ENCODE measurements around the gene AUNIP.

Gene AUNIP

DNA sequence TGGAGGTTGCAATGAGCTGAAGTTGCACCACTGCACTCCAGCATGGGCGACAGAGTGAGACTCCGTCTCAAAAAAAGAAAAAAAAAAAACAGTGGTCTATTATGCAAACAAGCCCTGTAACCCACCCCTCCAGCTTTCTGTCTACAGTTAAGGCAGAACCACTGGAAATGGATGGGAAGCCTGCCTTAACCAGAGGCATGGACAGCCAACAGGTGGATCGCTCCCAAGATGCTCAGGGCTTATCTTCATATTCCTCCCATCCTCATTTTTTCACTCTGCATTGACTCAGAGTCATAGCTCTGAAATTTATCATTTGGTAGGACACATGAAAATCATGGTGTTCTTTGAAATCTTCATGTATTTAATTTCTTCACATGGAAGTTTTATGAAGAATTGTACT, 30.8 kb downstream of the AUNIP start:
- no peak for DNase-seq (ENCODE audit: low read depth)

DNA sequence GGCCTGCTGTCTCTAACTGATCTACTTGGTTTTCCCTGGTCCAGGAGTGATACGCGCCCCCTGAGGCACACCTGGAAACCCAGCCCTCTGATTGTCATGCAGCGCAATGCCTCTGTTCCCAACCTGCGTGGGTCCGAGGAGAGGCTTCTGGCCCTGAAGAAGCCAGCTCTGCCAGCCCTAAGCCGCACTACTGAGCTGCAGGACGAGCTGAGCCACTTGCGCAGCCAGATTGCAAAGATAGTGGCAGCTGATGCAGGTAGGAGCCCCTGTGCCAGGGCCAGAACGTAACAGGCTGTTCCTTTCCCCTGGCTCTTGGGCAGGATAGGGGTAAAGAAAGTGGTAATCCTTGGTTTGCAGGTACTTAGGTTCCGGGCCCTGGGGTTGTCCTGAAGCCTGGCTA, 32.7 kb downstream of the AUNIP start:
- DNase-seq (ENCODE audit: low read depth) = no peak

DNA sequence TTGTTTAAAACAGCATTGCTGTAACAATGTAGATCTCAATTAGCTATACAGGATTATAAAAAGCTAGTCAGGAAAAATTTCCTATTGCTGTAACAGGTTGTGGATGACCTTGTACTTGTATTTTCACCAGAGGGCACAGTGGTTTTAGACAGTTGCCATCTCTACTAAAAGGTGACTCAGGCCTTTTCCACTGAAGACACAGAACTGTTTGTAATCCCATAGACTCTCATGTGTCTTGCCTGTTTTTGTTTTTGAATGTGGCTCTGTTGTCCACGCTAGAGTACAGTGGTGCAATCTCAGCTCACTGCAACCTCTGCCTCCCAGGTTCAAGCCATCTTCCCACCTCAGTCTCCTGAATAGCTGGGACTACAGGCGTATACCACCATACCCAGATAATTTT, 33.7 kb downstream of the AUNIP start:
- DNase-seq (ENCODE audit: low read depth) = no peak

DNA sequence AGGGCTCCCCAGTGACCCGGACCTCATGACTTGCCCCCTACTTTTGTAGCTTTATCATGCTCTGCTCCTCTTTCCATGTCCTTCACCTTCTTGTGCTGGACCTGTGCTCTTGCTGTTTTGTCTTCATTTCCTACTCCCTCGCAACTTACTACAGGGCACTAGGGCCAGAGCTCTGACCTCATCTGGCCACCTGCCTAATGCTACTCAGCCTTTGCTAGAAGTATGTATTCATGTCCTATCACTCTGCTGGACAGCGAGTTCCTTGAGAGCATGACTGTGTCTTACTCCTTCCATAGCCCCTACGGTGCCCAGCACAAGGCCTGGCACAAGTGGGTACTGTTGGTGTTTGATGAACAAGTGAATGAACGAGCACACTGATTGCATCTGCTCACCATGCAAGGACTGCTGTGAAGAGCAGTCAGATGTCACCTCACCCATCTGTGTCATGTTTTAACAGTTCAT, 37.6 kb downstream of the AUNIP start:
- DNase-seq (ENCODE audit: low read depth) = no peak

GRCh38 chr1:25821112-25821476, 38.2 kb downstream of the AUNIP start:
- no peak for DNase-seq (ENCODE audit: low read depth)

GRCh38 chr1:25820247-25821111, 38.8 kb downstream of the AUNIP start:
- no peak for DNase-seq (ENCODE audit: low read depth)

GRCh38 chr1:25819491-25820246, 39.6 kb downstream of the AUNIP start, which contains the start of gene MTFR1L:
MTFR1L (plus strand) TSS chr1:25819954; CDS start chr1:25823105, 3,151 bp downstream.
- DNase-seq (ENCODE audit: low read depth) = no peak

DNA sequence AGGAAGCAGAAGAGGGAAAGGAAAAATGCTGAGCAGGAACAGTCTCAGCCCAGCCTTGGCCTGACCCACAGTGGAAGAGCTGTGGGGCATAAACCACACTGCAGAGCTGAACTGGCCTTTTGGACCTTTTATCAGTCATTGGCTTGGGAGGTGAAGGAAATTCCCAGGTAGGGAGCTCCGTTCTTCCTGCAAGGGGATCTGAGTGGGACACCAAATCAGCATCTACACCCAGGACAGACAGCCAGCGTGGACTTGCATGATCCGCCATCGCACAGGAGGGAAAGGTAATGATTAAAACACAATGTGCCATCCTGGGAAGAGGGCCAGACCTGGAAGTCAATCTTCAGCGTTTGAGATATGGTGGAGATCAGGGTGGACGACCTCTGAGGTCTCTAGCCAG, 40.7 kb downstream of the AUNIP start:
- DNase-seq (ENCODE audit: low read depth) = no peak

DNA sequence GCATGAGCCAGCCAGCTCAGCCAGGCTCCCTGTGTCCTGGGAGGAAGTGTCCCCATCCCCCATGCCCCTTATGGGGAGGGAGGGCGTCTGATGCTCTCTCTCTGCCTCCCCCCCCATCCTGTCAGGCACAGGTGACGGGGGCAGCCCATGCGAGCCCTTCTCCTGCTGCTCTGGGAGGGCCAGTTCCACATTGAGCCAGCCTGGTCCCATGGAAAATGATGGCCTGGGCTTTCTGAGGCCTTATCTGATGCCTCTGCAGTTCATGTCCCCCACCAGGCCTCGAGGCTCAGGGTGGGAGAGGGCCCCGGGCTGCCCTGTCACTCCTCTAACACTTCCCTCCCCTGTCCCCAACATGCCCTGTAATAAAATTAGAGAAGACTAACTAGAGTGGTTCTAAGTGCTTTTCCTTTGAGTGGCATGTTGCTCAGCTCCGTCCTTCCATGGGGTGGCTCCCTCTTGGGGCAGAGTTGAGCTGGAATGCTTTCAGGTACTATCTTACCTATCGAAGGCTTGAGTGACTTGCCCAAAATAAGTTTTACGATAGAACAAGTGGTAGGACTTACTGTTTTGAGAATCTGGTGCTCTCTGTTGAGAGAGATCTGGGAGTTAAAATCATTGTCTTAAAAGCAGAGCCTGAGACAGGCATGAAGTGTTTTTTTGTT, 41.3 kb downstream of the AUNIP start:
- DNase-seq (ENCODE audit: low read depth) = no peak

DNA sequence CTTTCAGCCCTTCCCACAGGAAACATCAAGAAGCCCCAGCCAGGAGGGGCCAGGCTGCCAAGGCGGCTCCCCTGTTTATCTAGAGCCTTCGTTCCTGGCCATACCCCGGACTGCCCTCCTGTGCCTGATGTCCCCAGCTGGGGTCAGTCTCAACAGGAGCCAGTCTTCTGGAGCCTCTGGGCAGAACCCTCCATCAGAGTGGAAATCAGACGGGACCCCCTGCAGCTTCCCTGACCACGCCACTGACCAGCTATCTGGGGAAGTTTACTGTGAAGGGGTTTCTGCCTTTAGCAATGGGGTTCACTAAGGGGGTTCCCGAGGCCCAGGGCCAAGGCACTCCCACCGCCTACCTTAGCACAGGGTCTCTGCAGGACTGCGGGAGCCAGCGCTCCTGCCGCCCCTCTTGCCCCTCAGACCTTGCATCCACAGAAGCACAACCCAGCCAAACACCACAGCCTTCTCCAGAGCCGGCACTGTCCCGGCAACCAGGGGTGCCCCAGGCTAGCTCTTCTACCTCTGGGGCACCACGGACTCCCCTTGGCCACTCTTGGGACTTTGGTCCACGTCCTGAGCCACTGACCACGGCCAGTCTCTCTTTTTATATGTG, 43.0 kb downstream of the AUNIP start:
- DNase-seq (ENCODE audit: low read depth) = no peak

DNA sequence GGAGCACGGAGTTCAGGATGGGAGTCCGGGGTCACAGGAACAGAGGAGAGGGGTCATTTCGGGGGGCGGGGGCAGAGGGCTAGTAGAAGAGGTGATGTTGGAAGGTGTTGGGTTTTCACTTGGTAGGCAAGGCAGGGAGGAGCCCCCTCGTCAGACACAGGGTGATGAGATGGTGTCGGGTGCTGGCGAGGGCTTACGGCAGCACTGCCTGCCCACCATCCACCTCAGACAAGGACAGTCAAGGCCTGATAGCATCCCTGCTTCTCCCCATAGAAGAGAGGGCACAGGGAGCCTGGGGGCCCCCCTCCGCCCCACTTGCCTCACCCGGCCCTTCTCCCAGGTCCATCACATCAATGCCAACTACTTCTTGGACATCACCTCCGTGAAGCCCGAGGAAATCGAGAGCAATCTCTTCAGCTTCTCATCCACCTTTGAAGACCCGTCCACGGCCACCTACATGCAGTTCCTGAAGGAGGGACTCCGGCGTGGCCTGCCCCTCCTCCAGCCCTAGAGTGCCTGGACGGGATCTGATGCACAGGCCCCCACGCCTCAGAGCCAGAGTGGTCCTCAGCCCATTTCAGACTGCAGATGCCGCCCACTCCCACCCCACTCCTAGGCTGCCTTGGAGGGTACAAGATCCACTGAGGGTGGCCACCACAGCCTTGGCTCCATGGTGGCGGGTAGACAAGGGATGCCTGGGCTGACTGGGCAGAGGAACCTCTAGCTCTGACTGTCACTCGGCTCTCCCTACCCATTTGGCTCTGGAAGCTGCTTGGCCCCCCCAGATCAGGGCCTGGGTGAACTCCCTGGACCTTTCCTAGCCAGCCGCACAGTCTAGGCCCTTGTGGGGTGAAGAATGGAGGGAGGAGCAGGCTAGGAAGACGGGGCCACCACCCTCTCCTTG, 43.8 kb downstream of the AUNIP start:
- no peak for DNase-seq (ENCODE audit: low read depth)

- no peak for DNase-seq (ENCODE audit: low read depth)
These were observed 44.6 kb downstream of the AUNIP start for GRCh38 chr1:25814549-25815087.

- no peak for DNase-seq (ENCODE audit: low read depth)
These were observed 45.4 kb downstream of the AUNIP start for GRCh38 chr1:25813734-25814471.

GRCh38 chr1:25813071-25813733, 46.1 kb downstream of the AUNIP start:
- DNase-seq (ENCODE audit: low read depth) = no peak

- no peak for DNase-seq (ENCODE audit: low read depth)
These were observed 47.7 kb downstream of the AUNIP start for GRCh38 chr1:25811384-25812082.

DNA sequence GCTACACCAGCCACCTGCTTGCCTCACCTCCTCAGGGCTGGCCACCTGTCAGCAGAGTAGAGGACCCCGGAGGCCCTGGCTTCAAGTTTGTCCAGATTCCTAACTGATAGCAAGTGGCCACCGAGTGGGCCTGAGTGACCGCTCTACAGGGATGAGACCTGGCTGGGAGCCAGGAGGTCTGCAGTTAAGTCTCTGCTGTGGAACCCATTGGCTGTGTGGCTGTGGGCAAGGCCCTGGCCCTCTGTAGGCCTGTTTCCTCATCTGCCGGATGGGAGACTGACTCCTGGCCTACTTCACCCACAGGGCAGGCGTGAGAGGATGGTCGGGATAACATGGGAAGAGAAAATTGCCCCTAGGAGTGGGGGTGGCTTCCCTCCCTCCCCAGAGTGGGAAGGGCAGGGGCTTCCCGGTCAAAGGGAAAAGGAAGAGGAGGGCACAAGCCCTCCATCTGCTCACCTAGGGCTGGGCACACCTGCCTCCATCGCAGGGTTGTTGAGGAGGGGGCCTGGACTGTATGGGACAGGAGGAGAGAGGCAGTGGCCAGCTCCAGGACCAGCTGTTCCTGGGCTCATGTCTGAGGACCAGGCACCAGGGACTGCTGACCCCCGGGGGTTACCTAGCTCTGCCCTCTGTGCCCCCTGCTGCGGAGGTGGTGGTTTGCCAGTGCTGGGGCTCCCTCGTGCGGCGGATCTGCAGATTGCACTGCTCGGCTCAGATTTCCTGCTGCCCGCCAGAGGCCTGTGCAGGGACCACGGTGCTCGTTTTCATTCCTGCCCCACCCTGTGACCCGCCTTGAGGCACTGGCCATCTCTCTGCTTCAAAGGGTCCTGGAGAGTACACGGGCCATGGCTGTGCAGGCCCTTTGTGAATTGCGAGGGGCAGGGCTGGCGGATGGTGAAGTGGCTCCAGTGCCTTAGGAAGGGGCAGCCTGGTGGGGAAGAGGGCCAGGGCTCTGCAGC, 48.6 kb downstream of the AUNIP start:
- DNase-seq (ENCODE audit: low read depth) = no peak

DNA sequence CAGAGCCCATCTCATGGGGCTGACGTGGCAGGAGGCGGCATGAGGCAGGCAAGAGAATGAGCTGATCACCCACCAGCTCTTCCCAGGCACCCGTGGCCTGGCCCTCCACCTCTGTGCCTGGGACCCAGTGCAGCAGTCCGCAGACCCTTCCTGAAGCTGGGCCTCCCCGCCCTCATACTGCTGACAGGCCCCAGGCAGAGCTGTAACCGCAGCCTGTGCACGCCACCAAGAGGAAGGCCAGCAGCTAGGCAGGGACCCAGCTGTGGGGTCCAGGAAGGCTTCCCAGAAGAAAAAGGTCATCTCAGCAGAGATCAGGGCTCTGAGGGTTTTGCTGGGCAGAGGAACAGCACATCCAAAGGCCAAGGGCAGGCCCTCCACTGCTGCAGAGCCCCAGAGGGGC, 49.3 kb downstream of the AUNIP start:
- no peak for DNase-seq (ENCODE audit: low read depth)

Measured in HS-27A (cell line).